Measurements from ENCODE around the gene SLC6A8. TPM values are rescaled to one million over a fixed set of nuclear protein-coding genes. Genes with fewer than 3 reads are reported as not detected.

Gene SLC6A8
- total RNA-seq, 4 donors from 2014 or later: 4.0 to 8.0 (median 6.1) TPM

DNA sequence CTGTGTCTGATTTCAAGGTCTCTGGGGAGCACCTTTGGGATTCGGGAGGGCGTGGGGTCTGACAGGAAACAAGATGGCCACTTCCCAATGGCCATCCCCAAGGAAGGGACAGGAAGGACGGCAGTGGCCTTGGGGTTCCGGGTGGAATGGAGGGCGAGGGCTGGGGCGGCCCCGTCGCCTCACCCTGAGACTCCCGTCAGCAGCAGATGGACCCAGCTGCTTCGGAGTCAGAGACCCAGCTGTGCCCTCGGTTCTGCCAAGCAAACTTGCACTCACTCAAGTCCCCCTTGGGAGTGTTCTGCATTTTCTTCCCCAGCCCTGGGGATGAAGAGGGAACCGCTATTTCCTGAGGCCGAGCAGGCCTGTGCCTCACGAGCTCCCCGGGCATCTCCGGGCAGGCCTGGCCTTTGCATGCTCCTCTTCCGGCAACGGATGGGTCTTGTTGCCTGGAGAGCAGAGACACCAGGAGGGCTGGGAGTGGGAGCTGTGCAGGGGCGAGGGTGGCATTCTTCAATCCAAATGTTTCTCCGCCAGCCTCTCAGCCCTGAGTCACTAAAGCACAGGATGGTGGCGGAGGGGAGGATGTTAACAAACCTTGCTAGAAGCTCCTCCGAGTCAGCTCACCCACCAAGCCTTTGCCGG is 47.6 kb upstream of the SLC6A8 start:
- intact Hi-C loops (cut with DNase I): no loop called here
- no peaks in the 10 kb centered on the region for H3K27me3 ChIP-seq
- no peaks in the 10 kb centered on the region for H3K36me3 ChIP-seq
- H3K27ac ChIP-seq: no peak overlapping the region
- 70 to 100% methylated on average over 2 to 3 of the region's 23 CpGs for WGBS, 2 donors
- H3K4me3 ChIP-seq (replicated peaks in 1 of 3): no peak overlapping the region
- no peak for DNase-seq
- no peaks in the 10 kb centered on the region for H3K9me3 ChIP-seq
- peaks cover 0 to 7% of the 10 kb centered on the region in 2 donors for H3K4me1 ChIP-seq
- TF ChIP-seq POLR2A (IDR thresholded peaks at IDR 0.05): no peak
- TF ChIP-seq, protein P1, sequence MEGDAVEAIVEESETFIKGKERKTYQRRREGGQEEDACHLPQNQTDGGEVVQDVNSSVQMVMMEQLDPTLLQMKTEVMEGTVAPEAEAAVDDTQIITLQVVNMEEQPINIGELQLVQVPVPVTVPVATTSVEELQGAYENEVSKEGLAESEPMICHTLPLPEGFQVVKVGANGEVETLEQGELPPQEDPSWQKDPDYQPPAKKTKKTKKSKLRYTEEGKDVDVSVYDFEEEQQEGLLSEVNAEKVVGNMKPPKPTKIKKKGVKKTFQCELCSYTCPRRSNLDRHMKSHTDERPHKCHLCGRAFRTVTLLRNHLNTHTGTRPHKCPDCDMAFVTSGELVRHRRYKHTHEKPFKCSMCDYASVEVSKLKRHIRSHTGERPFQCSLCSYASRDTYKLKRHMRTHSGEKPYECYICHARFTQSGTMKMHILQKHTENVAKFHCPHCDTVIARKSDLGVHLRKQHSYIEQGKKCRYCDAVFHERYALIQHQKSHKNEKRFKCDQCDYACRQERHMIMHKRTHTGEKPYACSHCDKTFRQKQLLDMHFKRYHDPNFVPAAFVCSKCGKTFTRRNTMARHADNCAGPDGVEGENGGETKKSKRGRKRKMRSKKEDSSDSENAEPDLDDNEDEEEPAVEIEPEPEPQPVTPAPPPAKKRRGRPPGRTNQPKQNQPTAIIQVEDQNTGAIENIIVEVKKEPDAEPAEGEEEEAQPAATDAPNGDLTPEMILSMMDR (IDR thresholded peaks at IDR 0.05): no peak

DNA sequence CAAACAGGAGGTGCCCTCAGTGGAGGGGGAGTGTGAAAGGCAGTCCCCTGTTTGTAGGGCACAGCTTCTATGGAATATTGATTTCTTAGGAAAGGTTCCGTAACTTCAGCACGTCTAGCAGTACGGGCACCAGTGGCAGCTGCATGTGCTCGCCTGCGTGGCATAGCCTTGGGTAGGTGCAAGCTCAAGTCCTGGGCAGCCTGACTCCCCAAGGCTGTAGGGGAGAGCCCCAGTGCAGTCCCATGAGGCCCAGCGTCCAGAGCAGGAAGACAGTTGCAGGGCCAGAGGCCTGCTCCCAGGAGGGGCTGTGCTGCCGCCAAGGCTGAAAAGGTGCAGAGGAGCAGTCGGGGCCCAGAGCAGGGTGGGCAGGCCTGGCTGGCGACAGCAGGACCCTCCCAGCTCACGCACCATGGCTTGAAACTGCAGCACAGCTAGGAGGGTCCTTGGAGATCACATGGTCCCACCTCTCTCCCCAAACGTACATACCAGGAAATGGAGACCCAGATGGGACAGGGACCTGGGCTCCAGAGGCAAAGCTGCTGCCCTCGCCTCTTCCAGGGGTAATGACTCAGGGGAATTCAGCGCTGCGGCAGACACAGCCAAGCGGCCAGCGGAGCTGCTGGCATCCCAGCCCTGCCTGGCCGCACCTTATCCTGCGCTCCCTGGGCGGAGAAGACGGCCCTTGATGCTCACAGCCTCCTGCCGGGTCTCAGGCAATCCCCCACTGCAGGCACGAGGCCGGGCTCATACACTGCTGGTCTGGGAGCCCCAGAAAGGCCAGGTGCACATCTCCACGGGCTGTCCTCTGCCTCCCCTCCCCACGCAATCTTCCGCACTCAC is 46.8 kb upstream of the SLC6A8 start:
- 64 to 73% methylated on average over 3 to 7 of the region's 26 CpGs for WGBS, 2 donors
- no peaks in the 10 kb centered on the region for H3K36me3 ChIP-seq
- peaks cover 0 to 7% of the 10 kb centered on the region in 2 donors for H3K4me1 ChIP-seq
- no peaks in the 10 kb centered on the region for H3K9me3 ChIP-seq
- H3K4me3 ChIP-seq (replicated peaks in 1 of 3): no peak overlapping the region
- no peak overlapping the region for H3K27ac ChIP-seq
- intact Hi-C loops (cut with DNase I): no loop called here
- TF ChIP-seq, protein P1 (IDR thresholded peaks at IDR 0.05): no peak
- TF ChIP-seq POLR2A (IDR thresholded peaks at IDR 0.05): no peak
- DNase-seq: no peak
- peaks cover 1% of the 10 kb centered on the region for H3K27me3 ChIP-seq

DNA sequence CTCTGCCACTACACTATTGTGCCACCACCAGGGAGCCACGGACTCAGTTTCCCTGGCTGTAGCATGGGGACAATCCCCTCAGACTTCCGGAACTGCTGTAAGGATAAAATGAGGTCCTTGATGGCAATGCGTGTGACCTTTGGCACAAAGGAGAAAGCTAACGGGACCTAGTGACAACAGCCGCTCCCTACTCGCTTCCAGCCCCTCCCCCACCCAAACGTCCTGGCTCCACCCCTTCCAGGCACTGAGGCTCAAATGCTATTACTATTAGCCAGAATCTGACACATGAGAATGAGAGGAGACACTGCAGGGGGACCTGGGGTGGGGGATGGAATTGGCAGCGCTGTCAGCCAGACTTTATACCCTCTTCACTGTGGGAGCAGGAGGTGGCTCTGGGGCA is 46.1 kb upstream of the SLC6A8 start:
- intact Hi-C loops (cut with DNase I): no loop called here
- DNase-seq: no peak
- no peaks in the 10 kb centered on the region for H3K9me3 ChIP-seq
- 0 to 8% methylated on average over 3 to 8 of the region's 8 CpGs for WGBS, 2 donors
- no peak overlapping the region for H3K27ac ChIP-seq
- peaks cover 0 to 7% of the 10 kb centered on the region in 2 donors for H3K4me1 ChIP-seq
- no peaks in the 10 kb centered on the region for H3K36me3 ChIP-seq
- peaks cover 8% of the 10 kb centered on the region for H3K27me3 ChIP-seq
- TF ChIP-seq, protein P1 (IDR thresholded peaks at IDR 0.05): no peak
- TF ChIP-seq POLR2A (IDR thresholded peaks at IDR 0.05): no peak
- H3K4me3 ChIP-seq (replicated peaks in 1 of 3): no peak overlapping the region

DNA sequence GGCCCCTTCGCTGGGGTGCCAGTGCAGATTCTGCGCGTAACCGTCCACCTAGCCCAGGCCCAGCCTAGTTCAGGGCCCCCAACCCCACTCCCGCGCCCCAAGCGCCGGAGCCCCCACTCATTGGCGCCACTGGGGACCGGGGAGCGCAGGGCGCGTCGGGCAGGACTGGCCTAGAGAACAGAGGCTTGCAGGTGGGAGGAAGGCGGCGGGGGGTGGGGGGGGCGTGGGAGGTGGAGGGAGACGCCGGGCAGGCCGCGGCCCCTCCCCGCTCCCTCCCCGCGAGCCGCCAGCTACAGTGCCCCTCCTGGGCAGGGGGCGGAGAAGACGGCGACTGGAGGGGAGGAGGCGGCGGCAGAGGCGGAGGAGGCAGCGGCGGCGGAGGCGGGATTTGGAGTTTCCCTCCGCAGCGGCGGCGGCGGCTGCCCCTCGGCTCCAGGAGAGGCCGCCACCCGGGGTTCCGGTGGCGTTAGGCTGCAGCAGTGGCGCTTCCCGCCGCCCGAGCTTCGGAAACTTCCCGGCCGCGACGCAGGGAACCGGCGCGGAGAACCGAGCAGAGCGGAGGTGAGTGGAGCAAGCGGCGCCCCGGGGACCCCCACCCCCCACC is 45.6 kb upstream of the SLC6A8 start:
- WGBS, 2 donors: no CpG with 5 or more reads among the region's 62 CpGs
- no peaks in the 10 kb centered on the region for H3K36me3 ChIP-seq
- peaks cover 0 to 12% of the 10 kb centered on the region in 2 donors for H3K4me1 ChIP-seq
- H3K27ac ChIP-seq: no peak overlapping the region
- TF ChIP-seq, protein P1 (IDR thresholded peaks at IDR 0.05): no peak
- no peak for TF ChIP-seq POLR2A (IDR thresholded peaks at IDR 0.05)
- peaks cover 10% of the 10 kb centered on the region for H3K27me3 ChIP-seq
- DNase-seq: no peak
- intact Hi-C loops (cut with DNase I): no loop called here
- no peak overlapping the region for H3K4me3 ChIP-seq (replicated peaks in 1 of 3)
- no peaks in the 10 kb centered on the region for H3K9me3 ChIP-seq
